GM21529 (cell line): ENCODE data around the gene SORL1.
"Not testable (repeated sequence)": the region's sequence is repeated elsewhere in the genome, so short reads cannot be mapped to it uniquely, and the experiment has no call there.

Experiments used
- ATAC-seq: cut with Tn5 transposase; IDR thresholded peaks from one replicate; pipeline ENCODE4 v1.9.1; 2021; ENCODE audit not compliant: unreplicated experiment

Gene SORL1, protein sequence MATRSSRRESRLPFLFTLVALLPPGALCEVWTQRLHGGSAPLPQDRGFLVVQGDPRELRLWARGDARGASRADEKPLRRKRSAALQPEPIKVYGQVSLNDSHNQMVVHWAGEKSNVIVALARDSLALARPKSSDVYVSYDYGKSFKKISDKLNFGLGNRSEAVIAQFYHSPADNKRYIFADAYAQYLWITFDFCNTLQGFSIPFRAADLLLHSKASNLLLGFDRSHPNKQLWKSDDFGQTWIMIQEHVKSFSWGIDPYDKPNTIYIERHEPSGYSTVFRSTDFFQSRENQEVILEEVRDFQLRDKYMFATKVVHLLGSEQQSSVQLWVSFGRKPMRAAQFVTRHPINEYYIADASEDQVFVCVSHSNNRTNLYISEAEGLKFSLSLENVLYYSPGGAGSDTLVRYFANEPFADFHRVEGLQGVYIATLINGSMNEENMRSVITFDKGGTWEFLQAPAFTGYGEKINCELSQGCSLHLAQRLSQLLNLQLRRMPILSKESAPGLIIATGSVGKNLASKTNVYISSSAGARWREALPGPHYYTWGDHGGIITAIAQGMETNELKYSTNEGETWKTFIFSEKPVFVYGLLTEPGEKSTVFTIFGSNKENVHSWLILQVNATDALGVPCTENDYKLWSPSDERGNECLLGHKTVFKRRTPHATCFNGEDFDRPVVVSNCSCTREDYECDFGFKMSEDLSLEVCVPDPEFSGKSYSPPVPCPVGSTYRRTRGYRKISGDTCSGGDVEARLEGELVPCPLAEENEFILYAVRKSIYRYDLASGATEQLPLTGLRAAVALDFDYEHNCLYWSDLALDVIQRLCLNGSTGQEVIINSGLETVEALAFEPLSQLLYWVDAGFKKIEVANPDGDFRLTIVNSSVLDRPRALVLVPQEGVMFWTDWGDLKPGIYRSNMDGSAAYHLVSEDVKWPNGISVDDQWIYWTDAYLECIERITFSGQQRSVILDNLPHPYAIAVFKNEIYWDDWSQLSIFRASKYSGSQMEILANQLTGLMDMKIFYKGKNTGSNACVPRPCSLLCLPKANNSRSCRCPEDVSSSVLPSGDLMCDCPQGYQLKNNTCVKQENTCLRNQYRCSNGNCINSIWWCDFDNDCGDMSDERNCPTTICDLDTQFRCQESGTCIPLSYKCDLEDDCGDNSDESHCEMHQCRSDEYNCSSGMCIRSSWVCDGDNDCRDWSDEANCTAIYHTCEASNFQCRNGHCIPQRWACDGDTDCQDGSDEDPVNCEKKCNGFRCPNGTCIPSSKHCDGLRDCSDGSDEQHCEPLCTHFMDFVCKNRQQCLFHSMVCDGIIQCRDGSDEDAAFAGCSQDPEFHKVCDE (N-terminal part only)

DNA sequence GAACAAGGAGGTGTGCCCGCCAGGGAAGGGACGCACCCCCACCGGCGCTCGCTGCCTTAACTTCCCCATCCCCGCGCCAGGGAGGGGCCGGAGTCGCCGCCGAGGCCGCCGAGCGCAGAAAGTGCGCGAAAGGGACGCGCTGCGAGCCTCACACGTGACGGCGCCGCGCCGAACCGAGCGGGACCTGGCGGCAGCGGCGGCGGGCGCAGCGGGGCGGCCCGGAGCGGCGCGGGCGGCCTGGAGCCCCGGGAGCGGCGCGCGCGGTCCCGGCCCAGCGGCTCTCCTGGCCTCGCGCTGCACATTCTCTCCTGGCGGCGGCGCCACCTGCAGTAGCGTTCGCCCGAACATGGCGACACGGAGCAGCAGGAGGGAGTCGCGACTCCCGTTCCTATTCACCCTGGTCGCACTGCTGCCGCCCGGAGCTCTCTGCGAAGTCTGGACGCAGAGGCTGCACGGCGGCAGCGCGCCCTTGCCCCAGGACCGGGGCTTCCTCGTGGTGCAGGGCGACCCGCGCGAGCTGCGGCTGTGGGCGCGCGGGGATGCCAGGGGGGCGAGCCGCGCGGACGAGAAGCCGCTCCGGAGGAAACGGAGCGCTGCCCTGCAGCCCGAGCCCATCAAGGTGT lies at the start of gene SORL1:
SORL1 (plus strand) TSS at position 329 of the 623 bp plus-strand sequence; CDS start at position 347, 18 bp downstream.
- peak; percentile 50 for ATAC-seq

DNA sequence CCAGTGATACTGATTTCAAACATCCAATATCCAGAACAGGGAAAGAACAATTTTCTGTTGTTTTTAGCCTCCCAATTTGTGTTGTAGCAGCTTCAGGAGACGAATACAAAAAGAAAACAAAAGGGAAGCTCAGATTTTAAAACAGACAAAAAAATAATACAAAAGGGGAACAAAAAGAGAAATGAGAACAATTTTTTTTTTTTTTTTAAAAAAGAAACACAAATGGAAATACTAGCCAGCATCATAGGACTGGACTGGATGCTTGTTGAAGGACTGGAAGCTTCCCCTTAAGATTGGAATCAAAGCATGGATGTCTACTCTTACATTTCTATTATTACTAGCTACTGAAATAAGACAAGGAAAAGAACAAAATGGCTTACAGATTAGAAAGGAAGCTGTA lies 46.5 kb upstream of the SORL1 start:
- no peak for ATAC-seq

DNA sequence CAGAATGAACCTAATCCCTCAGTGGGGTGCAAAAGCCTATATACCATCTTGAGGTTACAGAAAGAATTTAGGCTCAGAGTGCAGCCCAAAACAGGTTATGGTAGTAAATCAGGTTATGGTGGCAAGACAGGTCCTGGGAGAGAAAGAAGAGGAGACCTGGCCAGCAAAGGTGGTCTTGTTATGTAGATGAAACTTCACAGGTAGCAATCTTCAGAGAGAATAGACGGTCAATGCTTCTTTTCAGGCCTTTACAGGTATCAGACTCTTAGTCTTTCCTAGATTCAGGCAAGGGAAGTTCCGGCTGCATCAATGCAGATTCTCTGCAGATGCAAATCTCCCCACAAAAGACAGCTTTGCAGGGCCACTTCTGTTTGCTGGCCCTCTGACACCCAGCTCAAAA lies 45.8 kb upstream of the SORL1 start:
- ATAC-seq: no peak

DNA sequence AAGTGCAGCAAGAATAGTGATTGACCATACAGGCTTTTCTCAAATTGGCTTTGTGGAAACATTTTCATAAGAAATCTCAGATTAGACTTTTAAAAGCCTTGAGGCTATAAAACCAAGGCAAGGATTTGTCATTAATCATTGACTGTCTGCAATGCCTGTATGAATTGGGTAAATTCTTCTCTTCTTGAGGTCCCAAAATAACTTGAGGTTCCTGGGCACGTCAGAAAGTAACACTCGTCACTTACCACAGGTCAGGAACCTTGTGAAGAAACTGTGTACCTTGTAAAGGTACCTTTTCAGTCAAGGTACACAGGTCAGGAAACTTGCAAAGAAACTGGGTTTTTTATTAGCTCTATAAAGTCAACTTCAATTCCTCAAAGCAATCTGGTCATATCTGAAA lies 43.3 kb upstream of the SORL1 start:
- no peak for ATAC-seq

DNA sequence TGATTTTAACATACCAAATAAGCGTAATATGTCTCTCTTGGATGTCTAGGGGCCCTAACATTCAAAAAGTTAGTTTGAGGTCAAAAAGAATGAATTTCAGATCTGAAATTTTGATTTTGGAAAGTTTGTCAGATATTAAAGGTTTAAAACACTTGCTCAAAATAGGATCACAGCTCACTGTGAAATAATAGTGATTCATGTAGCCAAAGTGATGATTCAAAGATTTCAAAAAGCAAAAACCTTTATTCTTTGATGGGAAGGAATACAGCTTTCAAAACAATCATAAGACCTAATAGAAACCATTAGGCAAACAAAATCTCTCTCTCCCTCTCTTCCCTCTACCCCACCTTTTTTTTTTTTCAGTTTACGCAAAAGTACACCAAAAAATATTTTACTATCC lies 42.1 kb upstream of the SORL1 start:
- ATAC-seq: not testable (repeated sequence)

DNA sequence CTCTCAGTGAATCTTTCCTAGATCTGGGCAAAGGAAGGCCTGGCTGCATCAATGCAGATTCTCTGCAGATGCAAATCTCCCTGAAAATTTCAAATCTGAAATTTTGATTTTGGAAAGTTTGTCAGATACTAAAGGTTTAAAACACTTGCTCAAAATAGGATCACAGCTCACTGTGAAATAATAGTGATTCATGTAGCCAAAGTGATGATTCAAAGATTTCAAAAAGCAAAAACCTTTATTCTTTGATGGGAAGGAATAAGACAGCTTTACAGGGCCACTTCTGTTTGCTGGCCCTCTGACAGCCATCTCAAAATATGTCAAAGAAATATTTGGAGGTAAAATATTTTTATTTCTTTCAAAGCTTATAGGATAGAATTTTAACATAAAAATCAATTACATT lies 40.8 kb upstream of the SORL1 start:
- ATAC-seq: not testable (repeated sequence)

DNA sequence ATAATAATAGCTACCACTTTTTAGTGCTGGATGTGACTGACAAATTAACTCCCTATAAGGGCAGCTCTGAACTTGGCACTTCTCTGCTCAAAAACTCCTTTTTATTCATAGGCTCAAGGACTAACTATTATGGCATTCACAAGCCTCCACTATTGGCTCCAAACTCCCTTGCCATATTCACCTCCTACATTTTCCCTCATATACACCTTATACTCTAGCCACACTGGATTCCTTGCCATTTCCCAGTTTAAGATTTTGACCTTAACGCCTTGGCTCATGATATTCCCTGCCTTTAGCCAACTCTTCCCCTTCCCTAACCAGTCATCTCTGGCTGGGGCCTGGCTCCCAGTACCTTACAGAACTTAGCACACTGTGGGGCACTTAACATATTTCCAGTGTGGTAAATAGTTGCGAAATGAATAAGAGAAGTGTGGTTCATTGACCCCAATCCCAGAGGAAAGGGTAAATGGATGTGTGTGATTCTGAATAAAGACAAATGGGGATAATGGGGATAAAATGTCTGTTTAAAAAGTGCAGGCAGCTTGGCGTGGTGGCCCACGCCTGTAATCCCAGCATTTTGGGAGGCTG lies 40.0 kb upstream of the SORL1 start:
- ATAC-seq: no peak

DNA sequence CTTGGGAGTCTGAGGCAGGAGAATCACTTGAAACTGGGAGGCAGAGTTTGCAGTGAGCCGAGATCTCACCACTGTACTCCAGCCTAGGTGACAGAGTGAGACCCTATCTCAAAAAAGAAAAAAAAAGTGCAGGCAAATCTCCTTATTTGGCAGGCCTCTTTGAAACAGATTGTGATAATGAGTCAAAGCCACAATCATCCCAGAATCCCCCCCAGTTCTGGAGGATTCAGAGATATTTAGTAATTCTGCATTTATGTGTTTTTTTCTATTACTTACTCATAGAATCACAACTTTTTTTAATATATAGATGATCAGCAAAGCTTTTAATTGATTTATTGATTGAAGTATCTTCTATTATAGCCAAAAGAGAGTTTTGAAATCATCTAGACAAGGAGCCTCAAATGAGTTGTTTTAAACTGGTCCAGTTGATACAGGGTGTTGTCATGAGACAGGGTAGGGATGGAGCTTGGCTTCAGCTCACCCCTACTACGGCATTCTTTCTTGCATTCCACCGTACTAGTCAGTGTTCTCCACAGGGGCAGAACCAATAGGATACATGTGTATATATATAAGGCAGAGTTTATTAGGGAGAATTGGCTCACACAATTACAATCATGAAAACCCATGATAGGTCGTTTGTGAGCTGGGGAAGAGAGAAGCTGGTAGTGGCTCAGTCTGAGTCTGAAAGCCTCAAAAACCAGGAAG lies 39.3 kb upstream of the SORL1 start:
- no peak for ATAC-seq

DNA sequence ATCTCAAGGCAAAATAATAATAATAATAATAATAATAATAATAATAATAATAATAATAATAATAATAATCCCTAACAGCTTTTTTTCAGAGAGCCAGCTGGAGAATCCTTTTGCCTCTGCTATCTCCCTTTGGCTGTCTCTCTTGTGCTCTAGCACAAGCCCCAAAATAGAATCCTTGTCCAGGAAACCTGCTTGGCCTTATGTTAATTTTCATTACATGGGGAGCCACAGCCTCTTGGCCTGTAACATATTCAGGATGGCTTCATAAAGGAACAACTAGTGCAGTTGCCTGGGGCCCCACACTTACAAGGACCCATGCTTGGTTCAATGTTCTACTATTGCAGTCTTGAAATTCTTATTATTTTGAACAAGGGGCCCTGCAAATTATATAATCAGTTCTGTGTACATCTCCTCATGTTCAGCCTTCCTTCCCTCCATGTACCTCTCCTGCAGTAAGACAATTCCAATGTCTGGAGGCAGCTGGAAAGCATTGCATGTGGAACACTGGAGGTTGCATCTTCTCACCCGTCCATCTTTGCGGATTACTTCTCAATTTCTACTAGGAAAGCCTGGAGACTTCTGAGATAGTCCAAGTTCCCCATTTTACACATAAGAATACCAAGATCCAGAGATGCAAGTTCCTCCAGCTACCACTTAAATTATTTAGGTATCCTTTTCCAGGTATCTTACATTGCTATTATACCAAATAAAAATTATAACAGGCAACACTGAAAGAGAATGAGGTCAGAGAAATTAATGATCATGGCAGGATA lies 37.8 kb upstream of the SORL1 start:
- ATAC-seq: no peak

DNA sequence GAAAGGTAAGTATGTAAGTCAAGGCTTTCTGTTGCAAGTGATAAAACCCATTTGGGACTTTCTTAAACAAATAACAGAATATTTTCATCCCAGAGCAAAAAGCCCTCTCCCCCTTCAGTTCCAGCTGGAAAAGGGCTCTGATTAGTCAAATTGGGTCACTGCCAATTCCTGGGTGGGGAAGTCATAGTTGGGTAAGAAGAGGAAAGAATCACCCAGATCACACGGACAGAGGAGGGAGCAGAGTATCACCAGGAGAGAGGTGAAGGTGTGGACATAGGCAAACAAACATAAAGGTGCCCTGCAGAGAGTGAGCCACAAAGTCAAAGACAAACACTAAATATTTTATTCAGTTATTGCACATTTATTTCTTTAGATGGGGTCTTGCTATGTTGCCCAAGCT lies 36.3 kb upstream of the SORL1 start:
- ATAC-seq: no peak

DNA sequence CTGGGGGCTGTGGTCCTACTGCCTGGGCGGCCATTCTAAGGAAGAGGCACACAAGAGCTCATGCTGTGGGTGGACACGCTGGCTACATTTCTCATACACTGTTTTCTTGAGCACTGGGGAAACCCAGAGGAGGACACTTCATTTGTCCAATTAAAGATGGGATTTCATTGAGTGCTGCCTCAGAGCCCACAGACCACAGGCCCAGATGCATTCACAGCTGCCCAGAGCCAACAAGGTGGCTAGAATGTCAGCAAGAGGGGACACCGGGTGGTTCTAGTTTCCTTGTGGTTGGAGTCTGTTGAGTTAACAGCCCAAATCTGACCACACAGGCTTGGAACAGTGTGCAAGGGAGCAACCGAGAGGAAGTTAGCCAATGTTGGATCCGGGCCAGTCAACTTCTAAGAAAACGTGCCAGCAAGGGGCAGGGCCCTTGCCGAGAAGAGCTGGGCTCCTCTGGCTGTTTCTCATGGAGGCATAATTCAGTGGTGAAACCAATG lies 35.0 kb upstream of the SORL1 start:
- peak; percentile 68 for ATAC-seq

DNA sequence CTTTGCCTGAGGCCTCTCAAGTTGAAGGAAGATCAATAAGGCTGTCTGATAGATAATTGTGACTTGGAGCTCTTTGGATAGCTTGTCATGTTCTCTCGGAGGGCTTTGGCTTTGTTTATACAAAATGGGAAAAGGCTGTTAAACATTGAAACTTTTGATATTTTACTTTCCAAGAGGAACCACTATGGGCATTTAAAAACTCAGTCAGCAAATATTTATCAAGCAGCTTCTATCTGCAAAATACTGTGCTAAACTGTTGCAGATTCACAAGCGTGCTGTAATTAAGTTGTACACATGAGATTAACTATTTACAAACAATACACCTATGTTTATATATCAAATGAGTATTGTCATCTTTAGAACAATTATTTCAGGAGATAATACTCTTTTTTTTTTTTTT lies 34.5 kb upstream of the SORL1 start:
- no peak for ATAC-seq

DNA sequence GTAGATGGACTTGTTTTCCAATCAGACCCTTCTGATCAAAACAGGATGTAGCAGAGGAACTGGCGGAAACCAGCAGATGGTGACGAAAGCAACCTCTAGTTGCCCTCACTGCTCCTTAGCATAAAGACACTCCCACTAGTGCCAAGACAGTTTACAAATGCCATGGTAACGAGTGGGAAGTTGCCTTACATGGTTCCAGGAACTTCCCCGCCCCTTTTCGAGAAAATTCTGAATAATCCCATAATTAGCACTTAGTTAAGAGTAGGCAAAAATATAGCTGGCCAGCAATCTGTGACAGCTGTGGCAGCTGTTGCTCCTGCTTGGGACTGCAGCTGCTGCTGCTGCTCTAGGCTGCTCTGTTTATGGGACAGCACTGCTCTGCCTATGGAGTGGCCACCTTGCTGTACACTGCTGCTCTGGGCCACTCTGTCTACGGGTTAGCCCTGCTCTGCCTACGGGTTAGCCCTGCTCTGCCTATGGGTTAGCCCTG lies 33.4 kb upstream of the SORL1 start:
- peak; percentile 27 for ATAC-seq

DNA sequence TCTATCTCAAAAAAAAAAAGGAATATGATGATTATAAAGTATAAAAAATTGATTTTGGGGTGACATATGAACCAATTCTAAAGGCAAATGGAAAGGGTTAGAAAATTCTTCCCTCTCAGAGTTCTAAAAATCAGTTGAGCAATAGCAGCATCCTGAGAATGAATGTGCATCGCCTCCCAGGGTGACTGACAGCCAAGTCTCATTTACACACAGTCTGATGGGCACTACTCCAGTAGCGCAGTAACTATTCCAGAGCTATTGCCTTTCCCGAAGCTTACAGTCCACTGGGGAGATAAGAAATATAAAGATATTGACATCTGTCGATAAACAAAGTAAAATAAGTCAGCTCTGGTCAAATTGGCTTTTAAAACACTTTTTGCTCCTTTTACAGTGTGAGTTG lies 32.3 kb upstream of the SORL1 start:
- ATAC-seq: no peak

DNA sequence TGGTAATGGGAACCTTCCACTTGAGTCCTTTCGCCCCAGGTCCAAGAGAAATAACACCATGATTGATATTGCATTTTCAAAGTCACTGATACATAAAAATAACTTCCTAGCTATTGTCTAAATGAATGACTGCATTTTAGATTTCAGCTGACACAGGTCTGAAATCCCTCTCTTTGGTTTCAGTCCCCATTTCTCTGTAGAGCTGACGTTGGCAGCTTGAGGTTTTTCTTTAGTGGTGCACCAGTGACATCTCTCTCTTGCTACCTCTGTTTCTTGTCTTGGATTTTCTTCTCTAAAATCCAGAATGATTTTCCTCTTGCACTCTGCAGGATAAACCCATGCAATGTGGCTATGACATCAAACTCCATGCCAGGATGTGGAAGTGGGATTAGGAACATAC lies 31.7 kb upstream of the SORL1 start:
- no peak for ATAC-seq

DNA sequence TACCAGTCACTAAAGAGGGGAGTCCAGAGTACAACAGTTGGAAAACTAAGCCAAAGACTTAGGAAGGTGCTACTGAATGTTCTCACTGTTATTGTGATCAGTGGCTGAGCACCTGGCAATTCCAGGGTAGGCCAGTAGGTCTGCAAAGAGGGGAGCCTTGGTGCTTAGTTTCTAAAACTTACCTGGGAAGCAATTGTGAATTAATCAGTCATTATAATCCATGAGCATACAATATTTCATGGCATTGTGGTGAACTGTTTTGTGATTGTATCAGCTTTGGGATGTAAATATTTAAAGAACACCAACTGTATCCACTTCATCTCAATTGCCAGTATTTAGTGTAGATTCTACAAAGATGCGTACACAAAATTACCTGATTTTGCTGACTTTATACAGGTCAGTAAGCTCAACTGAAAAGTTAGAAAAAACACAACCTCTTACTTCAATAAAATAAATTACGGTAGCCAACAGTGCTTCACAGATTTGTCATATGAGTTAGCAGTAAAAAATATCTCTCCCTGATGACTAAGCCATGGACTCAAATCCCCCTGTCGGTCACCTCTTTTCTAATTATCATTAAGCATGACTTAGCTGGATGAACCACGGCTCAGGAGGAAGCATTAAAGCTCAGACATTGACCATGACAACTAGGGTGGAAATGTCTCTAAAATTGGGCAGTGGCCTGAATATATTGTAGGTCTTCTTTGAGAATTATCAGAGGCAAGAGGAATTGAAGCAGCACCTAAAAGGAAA lies 30.8 kb upstream of the SORL1 start:
- ATAC-seq: no peak

DNA sequence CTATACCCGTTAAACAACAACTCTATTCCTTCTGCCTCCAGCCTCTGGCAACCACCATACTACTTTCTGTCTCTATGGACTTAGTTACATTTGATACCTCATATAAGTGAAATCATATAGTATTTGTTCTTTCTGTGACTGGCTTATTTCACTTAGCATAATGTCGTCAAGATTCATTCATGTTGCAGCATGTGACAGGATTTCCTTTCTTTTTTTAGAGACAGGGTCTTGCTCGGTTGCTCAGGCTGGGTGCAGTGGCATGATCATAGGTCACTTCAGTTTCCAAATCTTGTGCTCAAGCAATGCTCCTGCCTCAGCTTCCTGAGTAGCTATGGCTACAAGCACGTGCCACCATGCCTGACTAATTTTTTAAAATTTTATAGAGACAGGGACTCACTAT lies 29.4 kb upstream of the SORL1 start:
- ATAC-seq: peak; percentile 38

DNA sequence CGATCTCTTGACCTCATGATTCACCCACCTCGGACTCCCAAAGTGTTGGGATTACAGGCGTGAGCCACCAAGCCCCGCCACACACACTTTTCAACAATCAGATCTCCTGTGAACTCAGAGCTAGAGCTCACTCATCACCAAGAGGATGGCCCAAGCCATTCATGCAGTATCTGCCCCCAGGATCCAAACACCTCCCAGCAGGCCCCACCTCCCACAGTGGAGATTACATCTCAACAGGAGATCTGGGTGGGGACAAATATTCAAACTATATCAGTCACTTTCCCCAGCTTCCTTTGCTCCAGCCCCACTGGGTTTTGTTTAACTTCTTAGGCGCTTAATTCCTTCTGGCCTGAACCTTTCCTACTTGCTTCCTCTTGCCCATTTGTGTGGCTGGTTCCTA lies 26.3 kb upstream of the SORL1 start:
- no peak for ATAC-seq
